PC-3 (cell line): ENCODE data around the gene ZMYM2. TPM values are rescaled to one million over a fixed set of nuclear protein-coding genes. Genes with fewer than 3 reads are reported as not detected.

Source experiments
- ATAC-seq: fragments of 200-7000 bp; cut with Tn5 transposase; 2 replicates; pipeline ENCODE4 v1.9.1; 2020; ENCODE audit warnings: mild to moderate bottlenecking, moderate library complexity
- BruUV-seq: library from RNA; stranded (reverse); fragments of 400-500 nt; replicated peaks from 2 replicates; lab custom pipeline; 2021; lab: Mats Ljungman, UMichigan
- CTCF ChIA-PET: fragments of 300-600 bp; sonication (Branson Sonifier 250); formaldehyde crosslinking; loops from one replicate; lab custom pipeline; 2022; ENCODE audit warnings: antibody characterized with exemption; lab: Charles Lee
- POLR2A ChIA-PET: fragments of 300-600 bp; sonication (Branson Sonifier 250); formaldehyde crosslinking; loops from one replicate; lab custom pipeline; 2022; ENCODE audit warnings: antibody characterized with exemption; ENCODE audit not compliant: unreplicated experiment; lab: Charles Lee
- DNase-seq: peaks from one replicate; pipeline ENCODE4 v3.0.0-alpha.2; 2015
- H2AFZ ChIP-seq: fragments of 300-600 bp; sonication (generic); 2 replicates; pipeline ENCODE4 v1.6.0; 2016; ENCODE audit warnings: antibody characterized with exemption, low read length
- H3F3A ChIP-seq: fragments of 300-600 bp; sonication (generic); one replicate; pipeline ENCODE4 v1.6.0; 2017; ENCODE audit warnings: antibody characterized with exemption, low read length, control low read depth, mild to moderate bottlenecking; ENCODE audit not compliant: unreplicated experiment
- H3K27ac ChIP-seq: fragments of 300-600 bp; sonication (generic); 2 replicates; pipeline ENCODE4 v1.5.1; 2016; ENCODE audit warnings: mild to moderate bottlenecking, low read length
- H3K27me3 ChIP-seq: fragments of 300-600 bp; sonication (generic); 2 replicates; pipeline ENCODE4 v1.6.1; 2016; ENCODE audit warnings: low read length, mixed read lengths
- H3K36me3 ChIP-seq: fragments of 300-600 bp; sonication (generic); 2 replicates; pipeline ENCODE4 v1.6.1; 2016; ENCODE audit warnings: low read depth, mixed run types, low read length, mixed read lengths
- H3K4me1 ChIP-seq: fragments of 300-600 bp; sonication (generic); 2 replicates; pipeline ENCODE4 v1.5.1; 2016; ENCODE audit warnings: low read length; ENCODE audit not compliant: insufficient read depth
- H3K4me2 ChIP-seq: fragments of 300-600 bp; sonication (generic); 2 replicates; pipeline ENCODE4 v1.6.0; 2016; ENCODE audit warnings: low read length
- H3K4me3 ChIP-seq: fragments of 300-600 bp; sonication (generic); 2 replicates; pipeline ENCODE4 v1.5.1; 2016; ENCODE audit warnings: mild to moderate bottlenecking, low read length, mixed read lengths
- H3K79me2 ChIP-seq: fragments of 300-600 bp; sonication (generic); 2 replicates; pipeline ENCODE4 v1.6.1; 2017; ENCODE audit warnings: low read length, mixed read lengths
- H3K9ac ChIP-seq: fragments of 300-600 bp; sonication (generic); 2 replicates; pipeline ENCODE4 v1.6.0; 2016; ENCODE audit warnings: mild to moderate bottlenecking, low read length
- H3K9me2 ChIP-seq: fragments of 300-600 bp; sonication (generic); replicated peaks from 2 replicates; pipeline ENCODE4 v1.6.1; 2016; ENCODE audit warnings: mixed run types, low read length, mixed read lengths
- H3K9me3 ChIP-seq: fragments of 300-600 bp; sonication (generic); 2 replicates; pipeline ENCODE4 v1.6.1; 2016; ENCODE audit warnings: low read length, mixed read lengths
- H4K20me1 ChIP-seq: fragments of 300-600 bp; sonication (generic); 2 replicates; pipeline ENCODE4 v1.6.1; 2016; ENCODE audit warnings: low read length, mixed read lengths
- CTCF ChIP-seq: fragments of 300-600 bp; sonication (generic); conservative IDR thresholded peaks from 2 replicates; pipeline ENCODE4 v1.5.1; 2017; ENCODE audit warnings: antibody characterized with exemption, low read depth, mild to moderate bottlenecking, low read length
- EZH2 ChIP-seq: fragments of 300-600 bp; sonication (generic); IDR thresholded peaks from one replicate; pipeline ENCODE4 v1.6.1; 2017; ENCODE audit warnings: antibody characterized with exemption, mild to moderate bottlenecking, low read length; ENCODE audit not compliant: unreplicated experiment
- EZH2phosphoT487 ChIP-seq: fragments of 300-600 bp; sonication (generic); IDR thresholded peaks from 2 replicates; pipeline ENCODE4 v1.6.1; 2018; ENCODE audit warnings: mild to moderate bottlenecking, antibody characterized with exemption, low read length, borderline replicate concordance
- intact Hi-C: fragments of 100-400 bp; cut with micrococcal nuclease; formaldehyde crosslinking; loops from 2 replicates; pipeline ENCODE4 v1.9.0; 2023
- total RNA-seq: library from RNA; depleted of rRNA; stranded (reverse); fragments of >200 nt; gene quantifications from 2 replicates; pipeline ENCODE4 v1.2.3, GENCODE V29; 2014

Gene ZMYM2
- total RNA-seq, 1 experiment from 2014 or later, result 34.7 TPM

DNA sequence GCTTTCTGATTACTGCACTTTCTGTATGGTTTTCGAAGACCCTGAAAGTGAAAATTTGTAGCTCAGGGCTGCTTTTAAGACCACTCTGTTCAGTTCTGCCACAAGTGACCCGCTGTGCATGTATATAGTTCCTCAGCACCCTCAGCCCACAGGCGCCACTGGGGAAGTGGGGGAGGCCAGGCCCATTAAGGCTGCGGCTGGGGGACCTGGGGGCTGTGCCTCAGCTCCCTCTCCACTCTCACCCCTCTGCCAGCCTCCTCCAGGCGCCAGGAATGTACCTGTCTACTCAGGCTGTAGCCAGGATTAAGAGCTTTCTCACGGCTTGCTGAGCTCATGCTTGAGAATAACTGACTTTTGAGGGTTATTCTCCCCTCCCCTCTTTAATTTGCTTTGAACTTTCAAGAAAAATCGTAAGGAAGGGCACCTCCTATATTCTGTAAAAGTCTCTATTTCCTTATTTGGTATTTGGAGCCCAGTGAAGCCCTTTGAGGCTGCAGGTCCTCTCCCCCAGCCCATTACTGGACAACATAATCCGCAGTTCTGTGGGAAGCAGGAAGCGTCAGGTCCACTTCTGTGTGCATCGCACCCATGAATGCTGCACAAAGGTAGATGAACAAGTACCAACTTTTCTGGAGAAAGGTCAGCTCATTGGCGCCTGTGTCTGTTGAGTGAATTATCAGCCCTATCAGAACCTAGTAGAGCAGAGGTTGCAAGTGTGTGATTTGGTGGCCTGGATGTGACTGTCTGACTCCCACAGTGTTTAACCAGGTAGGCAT lies 172.7 kb downstream of the ZMYM2 start:
- H3K4me2 ChIP-seq, result no peak overlapping the region
- no peak overlapping the region for H2AFZ ChIP-seq
- H3K4me1 ChIP-seq, result peaks cover 5% of the 10 kb centered on the region; the same call in 1 of the 2 replicates
- ATAC-seq (no peak), DNase-seq (no peak)
- POLR2A ChIA-PET, result no interaction called here
- TF ChIP-seq CTCF (no peak), EZH2phosphoT487 (no peak), EZH2 (no peak)
- H3K4me3 ChIP-seq, result no peak overlapping the region
- H4K20me1 ChIP-seq, result no peaks in the 10 kb centered on the region
- CTCF ChIA-PET, result interaction anchor here (0.5 kb wide), 1 partner anchor 171 kb away, joined by 4 read pairs; no protein-coding TSS in a partner anchor
- H3F3A ChIP-seq, result no peaks in the 10 kb centered on the region
- H3K27ac ChIP-seq, result no peak overlapping the region
- H3K9me2 ChIP-seq, result no peaks in the 10 kb centered on the region
- H3K9me3 ChIP-seq, result no peaks in the 10 kb centered on the region
- intact Hi-C loops, result no loop called here
- no peaks in the 10 kb centered on the region for H3K36me3 ChIP-seq
- no TSS peak for BruUV-seq
- no peaks in the 10 kb centered on the region for H3K27me3 ChIP-seq
- H3K79me2 ChIP-seq, result no peaks in the 10 kb centered on the region
- no peak overlapping the region for H3K9ac ChIP-seq

DNA sequence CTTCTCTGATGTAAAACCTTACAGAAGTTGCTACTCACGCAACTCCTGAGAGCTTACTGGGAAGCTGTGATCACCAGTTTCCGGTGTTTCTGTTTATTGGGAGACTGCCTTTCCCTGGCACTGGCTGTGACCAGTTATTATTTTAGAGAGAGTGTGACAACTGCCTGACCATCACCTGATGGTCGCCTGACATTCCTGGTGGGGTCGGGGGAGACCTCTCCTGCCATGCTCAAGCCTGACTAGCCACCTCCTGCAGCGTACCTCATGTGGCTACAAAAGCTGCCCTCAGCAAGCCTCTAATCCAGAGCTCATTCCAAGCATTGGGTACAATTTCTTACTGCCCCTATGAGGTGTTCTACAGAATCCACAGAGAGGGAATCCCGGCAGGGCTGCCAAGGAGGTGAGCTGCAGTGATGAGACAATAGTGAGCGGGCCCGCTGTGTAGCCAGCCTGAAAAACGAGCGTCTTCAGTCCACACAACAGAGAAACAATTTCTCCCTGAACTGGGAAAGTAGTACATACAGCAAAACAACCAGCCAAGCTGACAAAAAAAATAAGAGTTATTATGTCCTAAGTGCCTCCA lies 173.6 kb downstream of the ZMYM2 start:
- TF ChIP-seq EZH2phosphoT487 (no peak), EZH2 (no peak), CTCF (no peak)
- H3K27ac ChIP-seq, result no peak overlapping the region
- no peak overlapping the region for H3K9ac ChIP-seq
- no peaks in the 10 kb centered on the region for H3K36me3 ChIP-seq
- ChIA-PET CTCF (no interaction called here), POLR2A (no interaction called here)
- H3F3A ChIP-seq, result no peaks in the 10 kb centered on the region
- no peaks in the 10 kb centered on the region for H3K9me3 ChIP-seq
- BruUV-seq, result no TSS peak
- DNase-seq (no peak), ATAC-seq (no peak)
- intact Hi-C loops, result no loop called here
- no peaks in the 10 kb centered on the region for H3K9me2 ChIP-seq
- no peaks in the 10 kb centered on the region for H3K27me3 ChIP-seq
- H3K79me2 ChIP-seq, result no peaks in the 10 kb centered on the region
- peaks cover 5% of the 10 kb centered on the region; the same call in 1 of the 2 replicates for H3K4me1 ChIP-seq
- H4K20me1 ChIP-seq, result no peaks in the 10 kb centered on the region
- H3K4me3 ChIP-seq, result no peak overlapping the region
- H3K4me2 ChIP-seq, result no peak overlapping the region
- no peak overlapping the region for H2AFZ ChIP-seq

- Histone ChIP-seq H4K20me1 (no peaks in the 10 kb centered on the region), H3K36me3 (no peaks in the 10 kb centered on the region), H3K27ac (no peak overlapping the region), H3K4me1 (no peaks in the 10 kb centered on the region), H3K9me3 (no peaks in the 10 kb centered on the region), H3K27me3 (no peaks in the 10 kb centered on the region), H3K9me2 (no peaks in the 10 kb centered on the region), H3F3A (no peaks in the 10 kb centered on the region), H2AFZ (no peak overlapping the region), H3K4me2 (no peak overlapping the region), H3K4me3 (no peak overlapping the region), H3K9ac (no peak overlapping the region), H3K79me2 (no peaks in the 10 kb centered on the region)
- POLR2A ChIA-PET, result no interaction called here
- no TSS peak for BruUV-seq
- CTCF ChIA-PET, result interaction anchor here (0.5 kb wide), 1 partner anchor 29 kb away, joined by 3 read pairs; no protein-coding TSS in a partner anchor
- TF ChIP-seq EZH2phosphoT487 (no peak), EZH2 (no peak), CTCF (no peak)
- ATAC-seq, result no peak
- DNase-seq, result no peak
- intact Hi-C loops, result no loop called here
Observed at GRCh38 chr13:20134732-20135131, 176.2 kb downstream of the ZMYM2 start.
